AG09319 (cell line): Measurements from ENCODE around the gene C1orf167.

ENCODE experiments used
- DNase-seq: peaks from one replicate; pipeline ENCODE4 v3.0.0-alpha.2; 2010; ENCODE audit warnings: low read depth; ENCODE audit errors: extremely low read depth
- CTCF ChIP-seq: IDR thresholded peaks from 2 replicates; pipeline ENCODE4 v1.5.1; 2011; ENCODE audit warnings: low read depth, mild to moderate bottlenecking, inconsistent platforms, low read length, moderate library complexity

The C1orf167 gene

GRCh38 chr1:11804666-11805421 lies 42.9 kb downstream of the C1orf167 start:
- no peak for TF ChIP-seq CTCF
- DNase-seq, result no peak

DNA sequence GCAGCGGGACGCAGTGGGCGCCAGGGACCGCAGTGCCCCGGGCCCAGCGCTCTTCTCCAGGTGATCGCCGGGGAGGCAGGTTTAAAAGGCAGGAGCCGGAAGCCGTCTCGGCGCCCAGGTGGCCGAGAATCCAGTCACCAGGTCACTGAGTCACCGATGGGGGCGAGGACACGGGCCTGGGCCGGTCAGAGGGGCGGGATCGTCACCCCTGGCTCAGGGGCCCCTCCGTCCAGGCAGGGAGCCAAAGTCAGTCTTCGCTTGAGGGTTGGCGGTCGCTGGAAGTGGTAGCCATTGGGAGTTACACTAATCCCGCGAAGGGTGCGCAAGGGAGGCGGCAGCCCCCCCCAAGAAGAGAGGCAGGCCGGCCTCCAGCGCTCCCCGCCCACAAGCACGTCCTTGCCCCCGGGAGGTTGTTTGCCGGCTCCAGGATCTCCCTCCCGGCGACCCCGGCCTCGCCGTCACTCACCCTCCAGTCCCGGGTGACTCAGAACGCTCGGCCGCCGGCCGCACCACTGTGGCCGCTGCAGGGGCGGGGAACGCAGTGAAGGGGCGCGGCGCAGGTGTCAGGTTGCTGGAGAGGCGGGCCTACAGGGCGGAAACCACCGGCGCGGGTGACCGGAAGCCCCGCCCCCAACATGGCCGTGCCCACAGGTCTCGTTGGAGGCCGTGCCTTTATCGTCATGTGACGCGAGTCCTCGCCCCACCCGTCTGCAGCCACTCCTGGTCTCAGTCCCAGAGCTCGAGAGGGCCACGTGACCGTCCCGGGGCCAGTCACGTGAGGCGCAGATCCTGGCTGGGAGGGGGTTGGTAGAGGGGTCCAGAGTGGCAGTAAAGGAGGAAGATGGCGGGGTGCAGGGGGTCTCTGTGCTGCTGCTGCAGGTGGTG lies 43.7 kb downstream of the C1orf167 start, which contains the start of the genes CLCN6 and MTHFR:
Gene CLCN6, plus strand, starts transcription at position 770 of the 885 bp plus-strand sequence. Its CDS starts 72 bp downstream, at position 842.
Gene MTHFR, minus strand, starts transcription at position 543 of the 885 bp plus-strand sequence. CDS start 2,848 bp downstream, outside the sequence.
- DNase-seq, result peak; percentile 97
- no peak for TF ChIP-seq CTCF

- TF ChIP-seq CTCF, result no peak
- no peak for DNase-seq
Measured at GRCh38 chr1:11806307-11806936, 44.4 kb downstream of the C1orf167 start.

DNA sequence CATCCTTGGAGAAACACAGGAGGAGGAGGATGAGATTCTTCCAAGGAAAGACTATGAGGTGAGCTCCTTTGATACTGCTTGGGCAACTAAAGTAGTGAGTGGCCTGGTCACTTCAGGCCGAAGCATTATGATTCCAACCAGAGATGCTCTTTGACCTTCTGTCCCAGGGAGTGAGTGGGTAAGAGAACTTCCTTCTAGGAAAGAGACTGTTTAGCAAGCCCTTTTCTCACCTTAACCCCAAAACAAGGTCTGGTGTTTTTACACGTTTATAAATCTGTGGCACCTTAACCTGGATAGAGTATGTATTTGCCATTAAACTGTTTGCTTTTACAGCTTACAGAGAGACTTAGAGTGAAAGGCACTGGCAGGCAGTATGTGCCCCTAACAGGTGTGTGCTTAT lies 45.1 kb downstream of the C1orf167 start:
- no peak for TF ChIP-seq CTCF
- DNase-seq, result no peak

DNA sequence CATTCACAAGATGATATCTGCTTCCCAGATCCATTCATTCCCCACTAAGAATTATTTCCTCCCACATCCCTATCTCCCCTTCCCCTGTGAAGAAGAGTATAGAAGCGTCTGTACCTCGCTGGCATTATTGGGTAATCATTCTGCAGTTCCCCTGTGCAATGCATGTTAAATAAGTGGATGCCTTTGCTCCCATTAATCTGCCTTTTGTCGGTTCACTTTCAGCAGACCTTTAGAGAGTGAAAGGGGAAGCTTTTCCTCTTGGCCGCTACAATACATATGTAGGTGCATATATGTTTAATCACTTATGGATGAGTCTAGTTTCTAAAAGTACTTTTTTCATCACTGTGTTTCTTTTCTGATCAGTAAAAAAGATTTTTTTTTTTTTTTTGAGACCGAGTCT lies 51.0 kb downstream of the C1orf167 start:
- no peak for DNase-seq
- no peak for TF ChIP-seq CTCF

GRCh38 chr1:11817192-11817591 lies 55.2 kb downstream of the C1orf167 start:
- DNase-seq, result no peak
- no peak for TF ChIP-seq CTCF

- DNase-seq, result no peak
- TF ChIP-seq CTCF, result no peak
Measured at GRCh38 chr1:11822091-11822490, 60.1 kb downstream of the C1orf167 start.
